ENCODE results near the gene PDE6G.

The PDE6G gene

GRCh38 chr17:81647640-81648012 is 8.7 kb downstream of the PDE6G start:
- no peaks in the 10 kb centered on the region for H3K36me3 ChIP-seq (ENCODE audit: insufficient read depth, low read length)
- H2AFZ ChIP-seq (ENCODE audit: low read depth, low read length): no peak overlapping the region
- peaks cover 18% of the 10 kb centered on the region for H3K27me3 ChIP-seq (ENCODE audit: insufficient read depth, low read length)
- H3K4me1 ChIP-seq (ENCODE audit: insufficient read depth, low read length): no peaks in the 10 kb centered on the region
- no peak overlapping the region for H3K4me3 ChIP-seq (ENCODE audit: low read length)
- peaks cover 7% of the 10 kb centered on the region for H3K9me3 ChIP-seq (ENCODE audit: low read length)

GRCh38 chr17:81646869-81647600 is 9.3 kb downstream of the PDE6G start:
- Histone ChIP-seq H3K27me3 (ENCODE audit: insufficient read depth, low read length) (peaks cover 18% of the 10 kb centered on the region), H3K4me1 (ENCODE audit: insufficient read depth, low read length) (no peaks in the 10 kb centered on the region), H2AFZ (ENCODE audit: low read depth, low read length) (no peak overlapping the region), H3K9me3 (ENCODE audit: low read length) (peaks cover 7% of the 10 kb centered on the region), H3K4me3 (ENCODE audit: low read length) (no peak overlapping the region), H3K36me3 (ENCODE audit: insufficient read depth, low read length) (no peaks in the 10 kb centered on the region)

- Histone ChIP-seq H3K4me3 (ENCODE audit: low read length) (no peak overlapping the region), H3K36me3 (ENCODE audit: insufficient read depth, low read length) (no peaks in the 10 kb centered on the region), H2AFZ (ENCODE audit: low read depth, low read length) (no peak overlapping the region), H3K4me1 (ENCODE audit: insufficient read depth, low read length) (no peaks in the 10 kb centered on the region), H3K9me3 (ENCODE audit: low read length) (peaks cover 7% of the 10 kb centered on the region), H3K27me3 (ENCODE audit: insufficient read depth, low read length) (peaks cover 18% of the 10 kb centered on the region)
These were observed 11.1 kb downstream of the PDE6G start for GRCh38 chr17:81644976-81645952.

- Histone ChIP-seq H2AFZ (ENCODE audit: low read depth, low read length) (no peak overlapping the region), H3K4me1 (ENCODE audit: insufficient read depth, low read length) (no peaks in the 10 kb centered on the region), H3K9me3 (ENCODE audit: low read length) (peaks cover 7% of the 10 kb centered on the region), H3K36me3 (ENCODE audit: insufficient read depth, low read length) (no peaks in the 10 kb centered on the region), H3K27me3 (ENCODE audit: insufficient read depth, low read length) (peaks cover 18% of the 10 kb centered on the region), H3K4me3 (ENCODE audit: low read length) (no peak overlapping the region)
These were observed 11.8 kb downstream of the PDE6G start for GRCh38 chr17:81644496-81644895.

- no peak overlapping the region for H2AFZ ChIP-seq (ENCODE audit: low read depth, low read length)
- H3K4me1 ChIP-seq (ENCODE audit: insufficient read depth, low read length): no peaks in the 10 kb centered on the region
- H3K27me3 ChIP-seq (ENCODE audit: insufficient read depth, low read length): peaks cover 4% of the 10 kb centered on the region
- H3K36me3 ChIP-seq (ENCODE audit: insufficient read depth, low read length): no peaks in the 10 kb centered on the region
- no peaks in the 10 kb centered on the region for H3K9me3 ChIP-seq (ENCODE audit: low read length)
- H3K4me3 ChIP-seq (ENCODE audit: low read length): no peak overlapping the region
These were observed 14.4 kb downstream of the PDE6G start for GRCh38 chr17:81641825-81642489.

GRCh38 chr17:81640011-81640410 is 16.3 kb downstream of the PDE6G start:
- no peak overlapping the region for H3K4me3 ChIP-seq (ENCODE audit: low read length)
- no peaks in the 10 kb centered on the region for H3K9me3 ChIP-seq (ENCODE audit: low read length)
- no peak overlapping the region for H2AFZ ChIP-seq (ENCODE audit: low read depth, low read length)
- no peaks in the 10 kb centered on the region for H3K36me3 ChIP-seq (ENCODE audit: insufficient read depth, low read length)
- peaks cover 10% of the 10 kb centered on the region for H3K4me1 ChIP-seq (ENCODE audit: insufficient read depth, low read length)
- H3K27me3 ChIP-seq (ENCODE audit: insufficient read depth, low read length): no peaks in the 10 kb centered on the region

- no peaks in the 10 kb centered on the region for H3K9me3 ChIP-seq (ENCODE audit: low read length)
- no peaks in the 10 kb centered on the region for H3K27me3 ChIP-seq (ENCODE audit: insufficient read depth, low read length)
- peaks cover 10% of the 10 kb centered on the region for H3K4me1 ChIP-seq (ENCODE audit: insufficient read depth, low read length)
- H3K36me3 ChIP-seq (ENCODE audit: insufficient read depth, low read length): no peaks in the 10 kb centered on the region
- H2AFZ ChIP-seq (ENCODE audit: low read depth, low read length): no peak overlapping the region
- H3K4me3 ChIP-seq (ENCODE audit: low read length): no peak overlapping the region
These were observed 17.7 kb downstream of the PDE6G start for GRCh38 chr17:81638683-81639082.

- H3K9me3 ChIP-seq (ENCODE audit: low read length): no peaks in the 10 kb centered on the region
- no peaks in the 10 kb centered on the region for H3K27me3 ChIP-seq (ENCODE audit: insufficient read depth, low read length)
These were observed 19.6 kb downstream of the PDE6G start, which contains the start of the genes NPLOC4 and TSPAN10 for GRCh38 chr17:81636505-81637288. Gene NPLOC4, minus strand, starts transcription at chr17:81637112. Its CDS starts 182 bp downstream, at chr17:81636930. Gene TSPAN10, plus strand, starts transcription at chr17:81637196. Its CDS starts 5,217 bp downstream, at chr17:81642413.

GRCh38 chr17:81635973-81636504 is 20.3 kb downstream of the PDE6G start:
- Histone ChIP-seq H3K27me3 (ENCODE audit: insufficient read depth, low read length) (no peaks in the 10 kb centered on the region), H2AFZ (ENCODE audit: low read depth, low read length) (no peak overlapping the region), H3K9me3 (ENCODE audit: low read length) (no peaks in the 10 kb centered on the region), H3K4me1 (ENCODE audit: insufficient read depth, low read length) (peaks cover 10% of the 10 kb centered on the region), H3K36me3 (ENCODE audit: insufficient read depth, low read length) (peaks cover 5% of the 10 kb centered on the region), H3K4me3 (ENCODE audit: low read length) (peak overlapping the region; percentile 65)

More at GRCh38 chr17:81636505-81637288, 19.6 kb downstream of the PDE6G start, which contains the start of the genes NPLOC4 and TSPAN10:
- peaks cover 10% of the 10 kb centered on the region for H3K4me1 ChIP-seq (ENCODE audit: insufficient read depth, low read length)
- H3K36me3 ChIP-seq (ENCODE audit: insufficient read depth, low read length): peaks cover 3% of the 10 kb centered on the region
- H3K4me3 ChIP-seq (ENCODE audit: low read length): peak within 1 kb of the TSS; percentile 65
- peak within 1 kb of the TSS; percentile 7 for H2AFZ ChIP-seq (ENCODE audit: low read depth, low read length)

- H3K4me3 ChIP-seq (ENCODE audit: low read length): peak overlapping the region; percentile 65
- peaks cover 5% of the 10 kb centered on the region for H3K36me3 ChIP-seq (ENCODE audit: insufficient read depth, low read length)
- peaks cover 10% of the 10 kb centered on the region for H3K4me1 ChIP-seq (ENCODE audit: insufficient read depth, low read length)
- H2AFZ ChIP-seq (ENCODE audit: low read depth, low read length): no peak overlapping the region
- H3K9me3 ChIP-seq (ENCODE audit: low read length): no peaks in the 10 kb centered on the region
- H3K27me3 ChIP-seq (ENCODE audit: insufficient read depth, low read length): no peaks in the 10 kb centered on the region
These were observed 20.9 kb downstream of the PDE6G start for GRCh38 chr17:81635431-81635830.

- no peaks in the 10 kb centered on the region for H3K27me3 ChIP-seq (ENCODE audit: insufficient read depth, low read length)
- H3K4me1 ChIP-seq (ENCODE audit: insufficient read depth, low read length): peaks cover 10% of the 10 kb centered on the region
- H3K36me3 ChIP-seq (ENCODE audit: insufficient read depth, low read length): peaks cover 28% of the 10 kb centered on the region
- H3K4me3 ChIP-seq (ENCODE audit: low read length): no peak overlapping the region
- H2AFZ ChIP-seq (ENCODE audit: low read depth, low read length): no peak overlapping the region
- H3K9me3 ChIP-seq (ENCODE audit: low read length): peaks cover under 1% of the 10 kb centered on the region
These were observed 24.9 kb downstream of the PDE6G start for GRCh38 chr17:81631482-81631881.

GRCh38 chr17:81630274-81630673 is 26.1 kb downstream of the PDE6G start:
- H3K4me3 ChIP-seq (ENCODE audit: low read length): no peak overlapping the region
- peaks cover 1% of the 10 kb centered on the region for H3K4me1 ChIP-seq (ENCODE audit: insufficient read depth, low read length)
- H3K27me3 ChIP-seq (ENCODE audit: insufficient read depth, low read length): no peaks in the 10 kb centered on the region
- H3K36me3 ChIP-seq (ENCODE audit: insufficient read depth, low read length): peaks cover 37% of the 10 kb centered on the region
- H3K9me3 ChIP-seq (ENCODE audit: low read length): peaks cover 3% of the 10 kb centered on the region
- no peak overlapping the region for H2AFZ ChIP-seq (ENCODE audit: low read depth, low read length)
